Pulmonary artery endothelial cell (primary cell): ENCODE results near the gene KATNAL1. TPM values are rescaled to one million over a fixed set of nuclear protein-coding genes. Genes with fewer than 3 reads are reported as not detected.

ENCODE experiments used
- DNase-seq: peaks from one replicate; pipeline ENCODE4 v3.0.0-alpha.2; 2011; ENCODE audit warnings: low read depth, low spot score
- total RNA-seq: library from RNA; depleted of rRNA; stranded (reverse); fragments of >200 nt; gene quantifications from 2 replicates; pipeline ENCODE4 v1.2.3, GENCODE V29; 2014

The KATNAL1 gene
- total RNA-seq, 1 donor from 2014 or later: 17.9 TPM

DNA sequence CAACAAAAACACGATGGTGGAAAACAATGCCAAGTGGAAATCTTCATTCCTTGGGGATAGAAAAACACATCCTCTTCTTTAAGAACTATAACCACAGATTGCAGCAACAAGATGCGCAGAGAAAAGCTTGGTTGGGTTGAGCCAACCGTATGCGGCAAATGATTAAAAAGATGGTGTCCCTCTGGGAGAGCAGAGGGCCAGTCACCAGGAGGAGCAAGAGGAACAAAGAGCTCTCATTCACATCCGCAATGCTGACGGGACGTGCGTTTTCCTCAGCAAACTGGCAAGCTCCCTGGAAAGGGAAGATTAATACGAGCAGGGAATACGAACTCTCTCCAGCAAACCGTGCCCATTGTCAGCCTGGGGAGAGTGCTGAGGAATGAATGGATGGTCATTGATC lies 141.6 kb downstream of the KATNAL1 start:
- DNase-seq: no peak

DNA sequence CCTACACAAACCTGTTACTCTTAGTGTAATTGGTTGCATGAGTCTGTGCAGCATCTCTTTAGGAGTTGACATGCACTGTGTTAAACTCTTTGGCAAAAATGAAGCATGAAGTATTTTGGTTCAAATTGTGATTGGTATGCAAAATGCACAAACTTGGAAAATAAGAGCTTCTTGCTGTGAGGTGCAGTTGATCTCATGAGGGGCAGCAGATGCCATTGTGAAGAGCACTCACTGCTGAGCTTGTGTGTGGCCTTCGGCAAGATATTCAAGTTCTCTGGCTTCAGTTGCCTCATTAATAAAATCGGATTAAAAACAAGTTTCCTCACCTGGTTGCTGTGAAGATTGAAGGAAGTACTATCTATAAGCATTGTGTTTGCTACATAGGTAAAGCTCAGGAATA lies 142.3 kb downstream of the KATNAL1 start:
- DNase-seq: no peak

DNA sequence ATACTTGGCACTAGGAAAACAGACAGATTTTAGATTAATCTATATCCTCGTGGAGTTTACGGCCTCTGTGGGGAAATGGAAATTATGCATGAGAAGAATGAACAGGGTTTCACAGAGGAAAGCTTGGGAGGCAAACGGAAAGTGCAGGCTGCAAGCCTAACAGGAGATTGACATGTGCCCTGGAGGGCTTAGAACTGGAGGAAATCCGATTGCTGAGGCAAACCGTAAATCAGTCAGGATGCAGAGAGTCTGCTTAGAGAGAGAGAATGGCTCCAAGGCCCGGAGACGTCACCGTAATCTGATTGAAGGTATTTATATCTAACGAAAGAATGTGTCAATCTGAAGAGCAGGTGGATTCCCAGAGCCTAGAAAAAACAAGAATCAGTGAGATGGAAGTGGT lies 143.2 kb downstream of the KATNAL1 start:
- no peak for DNase-seq

DNA sequence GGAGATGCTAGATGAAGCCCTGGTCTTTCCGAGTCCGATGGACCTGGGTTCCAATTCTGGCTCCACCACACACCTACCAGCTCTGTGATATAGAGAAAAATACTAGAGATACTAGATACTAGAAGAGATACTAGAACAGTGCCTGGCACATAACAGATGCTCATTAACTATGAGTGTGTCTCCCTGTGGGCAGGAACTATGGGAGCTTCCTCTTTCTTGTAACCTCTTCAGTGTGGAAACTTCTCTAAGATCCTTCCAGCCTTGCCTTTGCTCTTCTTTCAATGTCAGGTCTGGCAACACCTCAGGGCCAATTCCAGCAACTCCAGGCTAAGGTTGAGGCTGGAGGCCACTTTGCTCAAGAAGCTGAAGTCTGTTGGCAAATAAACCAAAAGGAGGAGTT lies 143.9 kb downstream of the KATNAL1 start:
- DNase-seq: no peak

DNA sequence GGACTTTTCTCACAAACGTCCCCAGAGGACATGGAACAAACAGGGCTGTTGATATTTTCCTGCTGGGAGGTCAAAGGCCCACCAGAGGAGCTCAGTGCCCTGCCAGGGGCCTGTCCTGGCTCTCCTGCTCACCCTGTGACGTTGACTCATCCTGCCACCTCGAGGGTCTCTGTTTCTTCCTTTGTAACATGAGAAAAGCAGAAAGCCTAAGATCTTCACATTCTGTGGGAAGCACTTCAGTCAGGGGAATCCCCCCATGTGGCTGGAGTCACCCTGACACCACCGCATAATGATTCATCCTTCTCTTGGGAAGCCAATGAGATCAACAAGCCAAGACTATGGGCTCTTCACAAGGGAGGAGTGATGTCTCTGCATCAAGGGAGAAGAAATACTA lies 147.9 kb downstream of the KATNAL1 start:
- DNase-seq: no peak

DNA sequence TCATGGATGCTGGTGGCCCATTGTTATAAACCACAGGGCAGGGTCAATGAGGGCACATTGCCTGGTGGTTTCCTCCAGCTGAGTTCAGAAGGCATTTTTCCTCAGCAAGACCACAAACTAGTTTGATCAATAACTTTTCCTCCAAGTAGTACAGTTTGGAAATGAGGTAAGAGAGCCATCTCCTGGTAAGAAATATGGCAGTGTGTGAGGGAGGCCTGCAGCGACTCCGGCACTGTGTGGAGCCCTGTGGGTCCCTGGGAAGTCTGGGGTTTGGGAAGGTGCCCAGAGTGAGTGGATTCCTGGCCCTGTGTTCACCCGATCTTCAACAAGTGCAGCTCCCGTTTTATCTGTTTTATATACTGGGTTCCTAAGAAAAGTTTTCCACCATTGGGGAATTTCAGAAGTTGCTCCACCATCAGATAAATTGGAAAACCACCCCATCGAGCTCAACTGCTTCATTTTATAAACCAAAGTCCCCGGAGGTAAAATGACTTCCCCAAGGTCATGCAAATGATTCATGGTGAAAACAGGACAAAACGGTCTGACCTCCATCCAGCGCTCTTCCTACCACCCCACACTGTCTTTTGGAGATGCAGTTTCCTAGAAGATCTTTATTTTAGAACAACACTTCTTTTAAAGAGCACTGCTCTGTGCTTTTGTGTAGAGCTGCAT lies 148.4 kb downstream of the KATNAL1 start:
- DNase-seq: no peak

DNA sequence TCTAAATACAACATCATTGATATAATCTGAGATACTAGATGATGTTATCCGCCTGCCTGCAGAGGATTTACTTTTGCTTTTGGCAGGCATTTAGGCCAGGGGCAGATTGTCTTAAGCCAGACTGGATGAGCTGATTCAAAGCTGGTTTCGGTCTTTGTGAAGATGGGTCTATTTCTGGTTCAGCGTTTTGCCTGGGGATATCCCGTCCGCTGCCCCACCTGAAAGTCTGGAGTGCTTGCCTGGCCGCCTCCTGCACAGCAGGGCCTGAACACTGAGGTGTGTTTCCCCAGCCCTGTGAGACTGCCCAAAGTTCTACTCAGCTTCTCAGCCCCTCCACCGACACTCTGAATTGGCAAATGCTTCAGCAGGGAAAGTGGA lies 149.7 kb downstream of the KATNAL1 start:
- DNase-seq: no peak

DNA sequence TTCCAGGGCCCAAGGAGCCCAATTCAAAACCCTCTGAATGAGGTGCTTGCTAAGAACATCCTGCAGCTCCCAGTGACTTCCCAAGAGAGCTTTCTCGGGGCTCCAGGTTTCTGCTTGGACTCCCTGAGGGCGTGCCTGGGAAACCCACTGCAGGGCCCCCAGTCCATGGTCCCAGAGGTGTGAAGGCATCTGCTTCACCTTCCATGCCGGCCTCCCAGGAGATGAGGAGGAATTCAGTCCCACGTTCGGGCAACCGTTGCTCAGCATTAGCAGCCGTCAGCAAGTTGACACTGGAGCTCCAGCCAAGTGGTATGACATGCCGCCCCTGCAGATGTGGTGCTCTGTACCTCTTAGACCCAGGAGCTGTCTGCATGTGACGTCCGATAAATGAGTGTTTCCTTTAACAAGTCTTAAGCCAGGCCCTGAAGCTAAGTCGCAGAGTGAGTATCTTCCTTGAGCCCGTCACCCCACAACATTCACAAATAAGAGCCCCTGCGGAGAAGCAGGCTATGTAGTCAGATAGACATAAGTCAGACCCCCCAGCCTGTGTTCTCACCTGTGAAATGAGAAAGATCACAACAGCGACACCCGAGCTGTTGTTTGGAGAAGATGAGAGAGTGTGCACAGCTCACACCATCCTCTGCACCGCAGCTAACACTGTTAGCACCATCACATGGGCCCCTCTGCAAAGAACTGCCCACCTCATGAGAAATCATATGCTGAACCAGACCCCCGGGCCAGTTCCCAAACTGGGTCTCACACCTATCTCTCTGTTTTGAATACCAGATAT lies 150.3 kb downstream of the KATNAL1 start:
- no peak for DNase-seq

DNA sequence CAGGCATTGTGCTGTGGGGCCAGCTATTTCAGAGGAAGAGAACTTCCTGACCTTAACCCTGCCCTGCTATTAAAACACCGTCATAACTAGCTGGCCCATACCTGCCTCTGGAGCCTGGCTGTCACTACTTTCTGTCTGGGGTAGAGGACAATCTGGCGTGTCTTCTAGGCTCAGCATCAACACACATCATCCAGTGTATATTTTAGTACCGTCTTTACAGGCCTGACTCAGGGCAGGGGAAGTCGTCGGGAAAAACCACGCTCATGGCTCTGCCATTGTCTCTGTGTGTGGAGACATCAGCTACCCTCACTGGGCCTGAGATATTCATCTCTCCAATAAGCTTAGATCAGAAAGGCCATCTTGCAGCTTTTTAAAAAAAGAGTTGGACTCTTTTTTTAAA lies 151.1 kb downstream of the KATNAL1 start:
- no peak for DNase-seq

DNA sequence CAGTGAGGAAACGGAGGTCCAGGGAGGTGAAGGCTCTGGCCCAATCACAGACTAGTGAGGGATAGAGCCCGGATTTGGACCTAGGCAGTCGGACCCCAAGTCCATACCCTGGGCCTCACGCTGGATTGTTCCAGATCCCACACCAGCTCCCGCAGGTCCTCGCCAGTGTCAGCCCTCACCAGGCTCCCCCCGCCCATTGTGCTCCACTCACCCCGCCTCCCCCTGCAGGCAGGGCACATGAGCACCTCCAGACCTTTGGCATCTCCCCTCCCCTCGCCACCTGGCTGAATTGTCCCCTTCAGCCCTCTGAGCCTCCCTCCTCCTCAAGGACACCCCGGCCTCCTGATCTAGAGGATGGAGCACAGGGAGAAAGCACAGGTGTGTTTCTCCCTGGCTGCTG lies 152.4 kb downstream of the KATNAL1 start:
- no peak for DNase-seq

DNA sequence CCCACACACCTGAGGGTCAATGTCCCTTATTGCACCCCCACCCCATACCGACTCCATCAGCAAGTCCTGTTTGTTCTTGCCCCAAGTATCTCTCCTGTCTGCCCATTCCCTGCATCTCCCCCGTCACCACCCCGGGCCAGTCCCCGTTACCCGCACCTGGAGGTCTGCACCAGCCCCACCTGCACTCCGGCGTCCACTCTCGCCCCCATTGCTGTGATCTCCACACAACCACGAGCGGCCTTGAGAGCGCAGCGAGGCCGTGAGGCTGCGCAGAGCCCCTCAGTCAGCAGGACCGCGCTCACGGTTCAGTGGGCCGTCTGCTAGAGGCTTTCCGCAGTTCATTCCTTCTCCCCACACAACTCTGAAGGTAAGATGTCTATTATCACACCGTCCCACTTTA lies 152.8 kb downstream of the KATNAL1 start:
- no peak for DNase-seq

DNA sequence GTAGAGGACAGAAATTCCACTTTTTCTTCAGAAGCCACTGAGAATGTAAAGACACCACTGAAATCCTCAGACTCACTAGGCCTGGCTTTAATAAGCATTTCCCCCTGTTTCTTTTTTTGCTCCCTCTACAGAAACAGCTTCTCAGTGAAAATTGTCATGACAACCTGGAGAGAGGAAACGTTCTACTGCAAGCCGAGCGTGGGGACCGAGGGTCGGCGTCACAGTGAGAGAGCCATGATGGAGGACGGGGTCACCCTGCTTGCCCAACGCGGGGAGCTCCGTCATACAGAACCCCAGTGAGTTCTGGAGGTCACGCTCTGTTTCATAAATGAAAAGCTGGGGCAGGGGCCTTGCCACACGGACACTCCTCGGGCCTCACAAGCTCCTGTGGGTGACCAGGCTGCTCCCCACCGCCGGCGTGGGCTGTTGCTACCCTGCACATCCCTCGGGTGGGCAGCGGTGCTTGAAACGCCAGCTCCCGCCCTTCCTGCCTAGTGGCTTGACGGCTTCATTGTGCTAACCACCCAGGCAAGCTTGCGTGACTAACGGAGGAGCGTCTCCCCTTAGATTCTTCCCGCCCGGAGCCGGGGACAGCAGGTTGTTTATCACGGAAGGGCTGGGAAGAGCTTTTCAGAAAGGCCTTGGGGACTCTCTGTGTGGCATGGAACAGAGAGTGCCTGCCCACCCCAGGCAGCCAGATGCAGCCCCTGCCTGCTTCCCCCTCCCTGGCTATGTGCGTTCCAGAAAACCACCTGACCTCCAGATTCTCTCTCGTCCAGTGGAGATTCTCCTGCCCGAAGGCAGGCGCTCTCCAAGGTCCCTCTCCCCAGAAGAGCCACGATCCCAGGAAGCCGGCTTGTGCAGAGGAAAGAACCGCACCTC lies 153.6 kb downstream of the KATNAL1 start:
- DNase-seq: no peak

Other genes with a start within 250 kb of the KATNAL1 start
- not detected in 2 replicates for gene UBE2L5, start 114.9 kb upstream of the KATNAL1 start, total RNA-seq
- 453 and 574 TPM in 2 replicates for gene HMGB1, start 158.4 kb upstream of the KATNAL1 start, total RNA-seq